HG03135 (cell line): ENCODE measurements around the gene RUNX1.

ENCODE experiments used
- ATAC-seq: cut with Tn5 transposase; IDR thresholded peaks from one replicate; pipeline ENCODE4 v1.9.1; 2021; ENCODE audit warnings: mild to moderate bottlenecking, moderate library complexity; ENCODE audit not compliant: unreplicated experiment

RUNX1 gene

DNA sequence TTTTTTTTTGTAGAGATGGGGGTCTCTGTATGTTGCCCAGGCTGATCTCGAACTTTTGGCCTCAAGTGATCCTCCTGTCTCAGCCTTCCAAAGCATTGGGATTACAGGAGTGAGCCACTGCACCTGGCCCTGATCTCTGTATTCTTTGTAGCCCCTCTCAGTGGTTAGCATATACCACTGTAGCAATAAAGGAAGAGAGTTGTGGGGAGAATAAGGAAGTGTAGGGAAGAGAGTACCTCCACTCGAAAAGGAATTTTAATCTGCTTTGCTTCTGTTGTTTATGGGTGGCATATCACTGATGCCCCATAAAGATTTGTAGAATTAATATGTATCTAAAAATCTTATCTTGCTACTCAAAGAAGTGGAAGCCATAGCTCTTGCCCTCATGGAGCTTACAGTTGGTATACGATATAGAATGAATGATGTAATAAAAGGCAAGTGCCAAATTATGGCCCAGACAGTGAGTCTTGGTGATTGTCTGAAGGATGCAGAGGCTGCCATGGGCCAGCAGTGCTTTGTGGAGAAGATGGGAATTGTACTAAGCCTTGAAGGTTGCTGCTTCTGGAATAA, 284.3 kb downstream of the RUNX1 start:
- ATAC-seq, result no peak

DNA sequence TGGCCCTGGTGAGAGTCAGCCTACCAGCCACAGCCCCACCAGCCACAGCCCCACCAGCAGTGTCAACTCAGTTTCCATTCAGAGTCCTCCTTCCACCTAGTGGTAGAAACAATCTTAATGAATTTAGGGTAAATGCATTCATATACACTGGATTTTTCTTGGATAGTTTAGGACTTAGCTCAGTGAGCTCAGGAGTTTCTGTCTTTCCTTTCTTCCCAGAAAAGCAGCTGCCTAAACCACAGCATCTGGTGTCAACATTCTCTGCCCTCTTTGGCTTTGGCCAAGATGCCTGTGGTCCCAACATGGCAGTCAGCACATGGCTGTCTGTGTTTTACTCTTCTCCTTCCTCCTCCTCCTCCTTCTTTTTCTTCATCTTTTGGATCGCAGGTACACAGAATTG, 286.3 kb downstream of the RUNX1 start:
- ATAC-seq, result no peak

DNA sequence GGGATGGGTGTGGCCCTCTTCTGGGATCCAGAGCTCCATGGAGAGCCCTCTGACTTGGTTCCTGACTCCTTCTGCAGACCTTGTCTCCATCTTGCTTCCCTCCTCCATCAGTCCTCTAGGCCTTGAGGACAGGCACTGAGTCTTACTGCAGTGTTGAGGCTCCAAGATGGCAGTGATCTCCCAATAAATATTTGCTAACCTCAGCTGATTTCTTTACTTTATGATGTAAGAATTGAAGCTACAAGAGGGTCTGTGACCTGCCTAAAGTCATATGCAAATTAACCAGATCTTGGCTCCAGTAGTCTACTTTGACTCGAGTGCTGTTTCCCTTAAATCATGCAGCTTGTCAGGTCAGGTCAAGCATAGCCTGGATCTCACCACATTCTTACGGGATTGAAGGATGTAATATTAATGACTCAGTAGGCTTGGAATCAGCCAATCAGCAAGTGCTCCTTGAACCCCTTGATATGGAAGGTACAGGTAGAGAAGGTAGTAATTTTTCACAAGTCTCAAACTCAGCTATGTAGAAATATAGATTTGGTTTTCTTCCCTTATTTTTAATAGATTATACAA, 287.3 kb downstream of the RUNX1 start:
- ATAC-seq, result no peak

DNA sequence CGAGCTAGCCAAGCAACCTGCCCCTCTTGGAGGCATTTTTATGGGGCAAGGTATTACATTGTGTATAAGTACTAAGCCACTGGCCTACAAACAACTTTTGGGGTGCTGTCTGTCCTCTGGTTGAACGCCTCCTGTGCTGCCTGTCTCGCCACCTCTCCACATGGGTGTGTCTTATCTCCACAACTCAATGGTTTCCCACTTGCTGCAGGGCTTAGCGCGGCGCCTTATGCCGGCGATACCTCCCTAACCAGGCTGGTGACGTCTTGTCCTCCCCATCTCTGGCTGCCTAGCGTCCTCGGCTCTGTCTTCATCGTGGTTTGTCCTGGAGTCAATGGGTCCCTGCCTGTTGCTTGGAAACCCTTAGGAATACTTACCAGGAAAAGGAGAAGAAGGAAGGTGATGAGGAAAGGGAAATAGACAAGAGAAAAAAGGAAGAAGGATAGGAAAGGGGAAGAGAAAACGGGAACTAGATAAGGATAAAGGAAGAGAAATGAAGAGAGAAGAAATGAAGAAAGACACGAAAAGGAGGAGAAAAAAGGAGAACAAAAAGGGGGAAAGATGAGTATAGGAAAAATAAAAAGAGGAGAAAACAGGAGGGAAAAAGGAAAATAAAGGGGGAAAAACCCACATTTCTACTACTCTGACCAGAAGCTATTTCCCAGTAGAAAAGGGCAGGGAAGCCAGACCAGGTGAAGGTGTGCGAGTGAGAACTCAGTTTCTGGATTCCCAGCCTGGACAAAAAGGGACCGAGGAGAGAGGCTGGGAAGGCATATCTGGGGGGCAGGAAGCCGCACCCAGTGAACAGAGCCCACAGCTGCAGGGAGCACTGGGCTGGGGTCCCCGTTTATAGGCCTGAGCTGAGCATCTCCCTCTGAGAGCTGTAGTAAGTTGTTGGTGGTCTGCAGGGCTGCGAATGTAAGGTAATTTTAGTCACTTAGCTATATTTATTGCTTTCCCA, 294.1 kb downstream of the RUNX1 start:
- no peak for ATAC-seq

DNA sequence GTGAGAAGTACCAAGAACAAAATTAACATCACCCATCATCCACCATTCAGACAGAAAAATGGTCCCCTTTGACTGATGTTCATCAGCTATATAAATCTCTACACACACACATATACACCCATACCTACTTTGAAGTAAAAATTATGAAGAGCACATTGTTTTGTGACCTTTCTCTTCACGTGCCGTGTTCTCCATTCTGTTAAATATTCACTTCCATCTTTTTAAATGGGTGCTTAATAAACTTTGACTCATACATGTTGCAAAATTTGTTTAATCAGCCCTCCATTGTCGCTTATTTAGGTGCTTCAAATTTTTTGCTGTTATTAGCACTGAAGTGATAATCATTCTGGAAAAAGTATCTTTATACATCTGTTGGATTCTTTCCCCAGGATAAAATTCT, 300.2 kb downstream of the RUNX1 start:
- ATAC-seq, result no peak

DNA sequence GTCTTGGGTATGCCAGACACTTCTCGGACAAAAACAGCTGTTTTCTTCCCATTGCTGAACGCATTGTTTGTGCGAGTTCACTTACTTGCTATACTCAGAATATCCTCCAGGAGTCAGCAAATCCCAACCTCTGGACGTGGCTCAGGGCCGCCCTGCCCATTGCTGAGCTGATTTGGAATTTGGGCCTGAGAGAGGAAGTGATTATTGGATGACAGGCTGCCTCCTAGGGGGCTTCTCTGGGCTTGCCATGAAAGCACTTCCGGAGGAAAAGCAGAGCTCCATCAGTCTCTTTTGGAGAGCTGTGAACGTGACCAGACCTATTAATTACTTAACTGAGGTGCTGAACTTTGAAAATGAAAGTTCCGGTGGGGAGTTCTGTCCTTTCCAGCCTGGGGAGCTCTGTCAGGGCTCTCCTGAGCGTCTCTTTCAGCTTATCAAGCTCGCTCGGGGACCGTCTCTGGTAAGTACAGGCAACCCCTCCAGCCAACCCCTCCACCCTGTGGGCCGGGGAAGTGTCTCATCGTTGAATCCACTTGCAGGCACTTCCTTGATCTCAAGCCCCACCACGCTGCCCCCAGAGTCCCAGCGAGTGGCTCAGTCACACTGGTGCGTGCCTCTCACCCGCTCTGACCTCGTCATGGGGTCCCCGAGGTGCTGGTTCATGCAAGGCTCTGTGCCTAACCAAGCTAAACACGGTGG, 303.4 kb downstream of the RUNX1 start:
- peak; percentile 82 for ATAC-seq

DNA sequence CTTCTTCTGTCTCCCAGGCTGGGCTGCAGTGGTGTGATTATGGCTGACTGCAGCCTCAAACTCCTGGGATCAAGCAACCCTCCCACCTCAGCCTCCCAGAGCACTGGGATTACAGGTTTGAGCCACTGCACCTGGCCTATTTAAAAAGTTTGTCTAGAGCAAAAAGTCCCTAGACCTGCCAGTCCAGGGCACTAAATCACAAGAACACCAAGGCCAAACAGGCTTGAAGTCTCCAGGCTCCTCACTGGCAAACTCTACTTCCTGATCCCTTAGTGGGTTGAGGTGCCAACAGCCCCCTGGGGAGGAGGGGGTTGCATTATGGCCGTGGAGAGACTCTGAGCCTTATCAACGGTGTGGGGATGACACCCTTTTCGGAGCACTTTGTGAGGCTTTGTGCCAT, 304.3 kb downstream of the RUNX1 start:
- ATAC-seq, result no peak

DNA sequence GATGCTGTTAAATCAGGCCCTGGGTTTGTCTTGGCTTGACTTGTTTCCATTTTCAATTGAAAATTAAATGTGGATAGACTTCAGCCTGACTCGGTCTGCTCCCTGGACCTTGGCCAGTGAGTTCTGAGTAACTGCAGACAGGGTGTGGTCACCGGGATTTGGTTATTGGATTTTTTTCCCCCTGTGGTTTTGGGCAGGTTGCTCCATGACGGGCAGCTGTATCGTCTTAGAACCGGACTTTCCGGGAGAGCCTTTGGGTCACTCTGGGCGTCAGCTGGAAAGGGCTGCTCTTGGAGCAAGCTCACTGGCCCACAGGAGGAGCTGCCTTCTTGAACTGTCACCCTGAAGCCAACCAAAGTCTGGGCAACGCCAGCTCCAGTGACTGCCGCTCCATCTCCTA, 305.3 kb downstream of the RUNX1 start:
- ATAC-seq, result no peak

DNA sequence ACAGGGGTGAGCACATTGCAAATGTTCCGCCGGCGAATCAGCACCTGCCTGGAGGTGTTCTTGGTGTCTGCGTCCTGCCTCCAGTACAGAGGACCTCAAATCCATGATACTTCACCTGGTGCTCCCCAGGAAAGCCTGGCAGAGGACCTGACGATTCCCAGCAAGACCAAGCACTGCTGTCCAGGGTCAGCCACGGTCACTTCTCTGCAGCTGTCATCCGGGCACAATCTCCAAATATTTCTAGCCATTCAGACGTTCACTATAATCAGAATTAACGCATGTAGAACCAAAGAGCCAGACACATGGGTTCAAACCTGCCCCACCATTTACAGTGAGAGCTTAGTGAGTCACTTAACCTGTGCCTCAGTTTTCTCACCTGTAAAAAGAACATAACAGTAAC, 305.8 kb downstream of the RUNX1 start:
- no peak for ATAC-seq

DNA sequence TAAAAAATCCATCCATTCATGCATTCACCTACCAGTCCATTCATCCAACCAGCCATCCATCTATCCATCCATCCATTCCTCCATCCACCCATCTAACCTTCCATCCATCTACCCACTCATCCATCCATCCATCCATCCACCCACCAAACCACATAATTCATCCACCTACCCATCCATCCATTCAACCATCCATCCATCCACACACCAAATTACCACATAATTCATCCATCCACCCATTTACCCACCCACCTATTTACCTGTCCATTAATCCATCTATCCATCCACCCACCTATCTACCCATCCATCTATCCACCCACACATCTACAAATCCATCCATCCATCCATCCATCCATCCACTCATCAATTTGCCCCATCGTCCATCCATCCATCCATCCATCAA, 308.9 kb downstream of the RUNX1 start:
- ATAC-seq, result no peak
